NCI-H2227 (cell line): ENCODE data around the gene ADAMTS13.

Experiments
- DNase-seq: peaks from one replicate; lab custom pipeline; 2025; ENCODE audit not compliant: unreplicated experiment; lab: John Stamatoyannopoulos, UW

Gene ADAMTS13

DNA sequence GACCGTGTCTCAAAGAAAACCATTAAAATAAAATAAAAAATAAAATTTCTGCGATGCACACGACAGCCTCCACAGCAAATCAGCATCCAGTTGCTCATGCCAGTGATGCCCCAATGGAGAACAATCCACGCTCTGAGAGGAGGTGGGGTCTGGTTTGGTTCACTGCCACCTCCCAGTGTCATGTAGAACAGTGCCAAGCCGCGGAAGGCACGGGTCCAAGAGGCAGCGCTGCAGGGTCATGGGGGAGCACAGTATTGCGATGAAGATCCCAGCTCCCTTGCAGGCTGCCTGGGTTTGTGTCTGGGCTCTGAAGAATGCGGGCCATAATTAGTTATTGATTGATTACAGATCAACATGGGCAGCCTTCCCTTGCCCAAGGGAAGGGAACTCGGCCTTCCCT, 31.5 kb downstream of the ADAMTS13 start:
- DNase-seq: no peak

- no peak for DNase-seq
Observed at GRCh38 chr9:133454325-133454724, 32.2 kb downstream of the ADAMTS13 start.

DNA sequence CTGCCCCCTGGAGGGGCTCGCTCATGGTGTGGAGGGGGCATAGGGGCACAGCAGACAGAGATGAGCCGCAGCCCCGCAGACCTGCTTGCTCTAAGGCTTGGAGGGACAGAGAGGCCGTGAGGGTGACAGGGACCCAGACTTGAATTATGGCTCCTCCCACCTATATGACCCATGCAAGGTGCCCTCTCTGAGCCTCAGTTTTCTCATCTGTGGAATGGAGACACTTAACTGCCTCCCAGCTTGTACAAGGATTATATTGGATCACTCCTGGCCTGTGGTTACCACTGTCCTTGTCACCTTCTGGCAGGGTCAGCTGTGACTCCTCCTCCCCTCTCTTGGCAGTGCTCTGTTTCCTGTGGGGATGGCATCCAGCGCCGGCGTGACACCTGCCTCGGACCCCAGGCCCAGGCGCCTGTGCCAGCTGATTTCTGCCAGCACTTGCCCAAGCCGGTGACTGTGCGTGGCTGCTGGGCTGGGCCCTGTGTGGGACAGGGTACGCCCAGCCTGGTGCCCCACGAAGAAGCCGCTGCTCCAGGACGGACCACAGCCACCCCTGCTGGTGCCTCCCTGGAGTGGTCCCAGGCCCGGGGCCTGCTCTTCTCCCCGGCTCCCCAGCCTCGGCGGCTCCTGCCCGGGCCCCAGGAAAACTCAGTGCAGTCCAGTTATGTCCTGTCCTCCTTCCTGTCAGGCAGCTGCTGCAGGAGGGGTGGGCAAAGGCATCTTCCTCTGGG, 32.9 kb downstream of the ADAMTS13 start:
- DNase-seq: no peak

DNA sequence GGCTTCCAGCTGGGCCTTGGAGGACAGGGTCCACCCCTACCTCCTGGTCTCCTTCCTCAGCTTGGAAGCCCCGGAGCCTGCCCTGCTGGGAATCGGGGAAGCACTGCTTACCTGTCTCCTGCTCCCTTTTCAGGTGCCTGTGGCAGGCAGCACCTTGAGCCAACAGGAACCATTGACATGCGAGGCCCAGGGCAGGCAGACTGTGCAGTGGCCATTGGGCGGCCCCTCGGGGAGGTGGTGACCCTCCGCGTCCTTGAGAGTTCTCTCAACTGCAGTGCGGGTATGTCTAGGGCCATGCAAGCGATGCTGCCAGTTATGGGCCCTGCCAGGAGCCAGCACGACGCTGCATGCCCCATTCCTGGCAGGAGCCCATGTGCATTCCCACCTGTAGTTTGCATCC, 33.8 kb downstream of the ADAMTS13 start:
- no peak for DNase-seq

GRCh38 chr9:133456409-133456808, 34.2 kb downstream of the ADAMTS13 start:
- no peak for DNase-seq

- DNase-seq: no peak
Observed at GRCh38 chr9:133457233-133457632, 35.1 kb downstream of the ADAMTS13 start.

- no peak for DNase-seq
Observed at GRCh38 chr9:133457748-133458147, 35.6 kb downstream of the ADAMTS13 start.

GRCh38 chr9:133458643-133459312, 36.6 kb downstream of the ADAMTS13 start:
- peak; percentile 17 for DNase-seq

DNA sequence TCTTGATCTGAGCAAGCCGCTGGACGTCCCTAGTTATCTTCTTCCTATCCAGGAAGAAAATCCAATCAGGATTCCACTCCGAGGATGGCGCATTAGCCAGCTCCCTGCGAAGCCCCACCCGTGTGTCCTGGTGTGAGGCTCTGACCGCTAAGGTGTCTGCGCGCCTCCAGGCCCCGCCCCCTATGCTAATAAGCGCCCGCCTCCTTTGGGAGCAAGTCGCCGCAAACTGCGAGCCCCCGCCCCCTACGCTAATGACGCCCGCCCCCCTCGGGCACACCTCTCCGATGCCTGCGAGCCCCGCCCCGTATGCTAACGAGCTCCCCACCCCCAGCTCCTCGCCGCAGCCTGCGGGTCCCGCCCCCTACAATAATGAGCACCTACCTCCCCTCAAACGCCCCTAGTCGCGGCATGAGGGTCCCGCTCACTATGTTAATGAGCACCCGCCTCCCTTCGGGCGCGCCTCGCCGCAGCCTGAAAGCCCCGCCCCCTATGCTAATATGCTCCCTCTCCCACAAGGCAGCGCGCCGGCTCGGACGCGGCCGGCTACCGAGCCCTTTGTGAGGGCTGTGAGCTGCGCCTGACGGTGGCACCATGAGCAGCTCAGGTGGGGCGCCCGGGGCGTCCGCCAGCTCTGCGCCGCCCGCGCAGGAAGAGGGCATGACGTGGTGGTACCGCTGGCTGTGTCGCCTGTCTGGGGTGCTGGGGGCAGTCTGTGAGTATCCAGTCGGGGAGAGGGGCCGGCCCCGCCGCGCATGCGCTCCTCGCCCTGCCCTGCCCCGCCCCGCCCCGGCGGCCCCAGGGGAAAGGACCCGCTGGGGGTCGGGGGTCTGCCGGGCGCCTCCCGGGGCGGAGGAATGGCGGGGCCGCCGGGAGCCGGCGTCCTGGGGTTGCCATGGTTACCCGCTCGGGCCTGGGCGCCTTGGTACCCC, 37.6 kb downstream of the ADAMTS13 start, which contains the start of gene CACFD1:
Gene CACFD1, plus strand, starts transcription at position 503 of the 929 bp plus-strand sequence. Its CDS starts 89 bp downstream, at position 592.
- DNase-seq: peak; percentile 99

- peak; percentile 66 for DNase-seq
Observed at GRCh38 chr9:133460405-133461175, 38.4 kb downstream of the ADAMTS13 start.

GRCh38 chr9:133461975-133462374, 39.8 kb downstream of the ADAMTS13 start:
- no peak for DNase-seq

DNA sequence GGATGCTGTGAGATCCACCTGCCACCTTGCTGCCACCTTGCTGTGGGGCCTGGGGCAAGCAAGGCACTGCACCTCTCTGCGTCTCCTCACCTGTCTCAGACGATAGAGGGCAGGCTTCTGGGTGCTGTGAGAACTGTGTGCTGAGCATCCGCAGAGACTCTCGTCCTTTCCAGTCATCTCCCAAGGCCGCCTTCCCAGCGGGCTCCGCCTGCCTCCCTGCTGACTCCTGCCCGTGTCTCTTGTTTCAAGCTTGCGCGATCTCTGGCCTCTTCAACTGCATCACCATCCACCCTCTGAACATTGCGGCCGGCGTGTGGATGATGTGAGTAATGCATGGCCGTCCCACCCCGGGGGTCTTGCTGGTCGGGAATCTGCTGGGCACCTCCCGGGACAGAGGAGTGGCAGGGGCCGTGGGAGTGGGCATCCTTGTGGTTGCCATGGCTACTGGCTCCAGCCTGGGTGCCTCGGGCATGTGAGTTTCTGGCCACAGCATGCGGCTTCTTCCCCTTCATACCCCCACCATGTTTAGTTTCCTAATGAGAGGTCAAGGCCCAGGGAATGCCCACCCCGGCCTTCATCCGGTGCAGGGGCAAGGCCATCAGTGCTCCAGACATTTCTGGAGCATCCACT, 41.2 kb downstream of the ADAMTS13 start:
- peak; percentile 12 for DNase-seq

GRCh38 chr9:133463864-133464615, 41.9 kb downstream of the ADAMTS13 start:
- DNase-seq: no peak

DNA sequence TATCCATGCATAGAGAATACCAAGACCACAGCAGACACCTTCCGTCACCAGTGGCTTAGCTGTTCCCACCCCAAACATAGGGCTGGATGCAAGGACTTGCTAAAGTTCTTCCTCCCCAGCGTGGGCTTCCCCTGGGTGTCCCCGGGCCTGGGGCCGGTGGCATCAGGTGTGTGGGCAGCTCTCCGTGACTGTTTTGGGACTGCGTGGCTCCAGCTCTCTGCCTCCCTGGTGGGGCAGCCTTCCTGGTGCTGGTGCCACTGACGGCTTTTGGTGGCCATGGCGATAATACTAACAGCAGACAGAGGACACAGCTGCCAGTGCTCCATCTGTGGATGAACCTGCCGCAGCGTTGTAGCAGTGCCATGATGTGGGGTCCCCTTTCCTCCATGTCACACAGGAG, 42.5 kb downstream of the ADAMTS13 start:
- no peak for DNase-seq

DNA sequence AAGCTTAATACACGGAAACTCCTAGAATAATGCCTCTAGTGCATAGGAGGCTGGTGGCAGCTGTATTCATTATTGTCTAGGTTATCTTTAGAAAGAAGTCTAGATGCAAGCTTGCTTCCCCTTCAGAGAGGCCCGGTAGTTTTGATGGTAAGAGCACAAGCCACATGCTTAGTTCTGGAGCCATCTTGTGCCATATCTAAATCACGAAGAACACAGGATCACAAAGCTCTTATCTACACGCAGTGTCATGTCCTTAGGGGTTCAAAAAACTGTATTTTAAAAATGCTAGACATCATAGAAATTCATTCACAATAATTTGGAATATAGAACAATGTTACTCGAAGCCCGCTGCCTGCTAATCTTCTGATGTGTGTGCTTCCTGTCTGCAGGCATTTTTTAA, 43.8 kb downstream of the ADAMTS13 start:
- DNase-seq: no peak

DNA sequence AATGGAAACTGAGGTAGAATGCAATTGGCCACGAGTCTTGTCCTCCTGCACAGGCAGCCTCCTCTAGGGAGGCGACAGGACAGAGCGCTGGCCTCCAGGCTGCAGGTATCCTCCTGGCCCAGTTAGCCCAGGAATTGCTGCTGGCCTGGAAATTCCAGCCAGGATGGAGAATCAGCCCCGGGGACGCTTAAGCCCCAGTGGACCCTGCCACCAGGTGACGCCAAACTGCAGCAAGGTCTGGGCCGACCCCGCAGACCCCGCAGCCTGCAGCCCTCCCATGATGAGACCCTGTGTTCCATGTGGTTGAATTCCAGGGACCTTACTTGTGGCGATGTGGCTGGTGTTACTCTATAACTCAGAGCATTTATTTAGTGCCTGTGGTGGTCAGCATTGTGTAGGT, 44.9 kb downstream of the ADAMTS13 start:
- DNase-seq: no peak

DNA sequence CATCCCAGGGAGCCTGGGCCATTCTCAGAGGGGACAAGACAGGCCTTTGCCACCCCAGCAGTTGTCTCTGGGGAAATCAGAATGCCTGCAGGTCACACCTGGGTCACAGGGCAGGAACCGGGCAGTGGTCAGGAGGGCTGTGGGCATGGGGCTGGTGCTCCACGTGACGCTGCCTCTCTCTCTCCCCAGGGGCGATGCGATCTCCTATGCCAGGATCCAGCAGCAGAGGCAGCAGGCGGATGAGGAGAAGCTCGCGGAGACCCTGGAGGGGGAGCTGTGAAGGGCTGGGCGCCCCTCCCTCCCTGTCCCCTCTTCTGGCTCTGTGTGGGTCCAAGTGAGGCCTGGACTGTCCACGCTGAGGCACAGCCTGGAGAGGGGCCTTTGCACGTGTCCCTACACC, 46.2 kb downstream of the ADAMTS13 start:
- DNase-seq: no peak

DNA sequence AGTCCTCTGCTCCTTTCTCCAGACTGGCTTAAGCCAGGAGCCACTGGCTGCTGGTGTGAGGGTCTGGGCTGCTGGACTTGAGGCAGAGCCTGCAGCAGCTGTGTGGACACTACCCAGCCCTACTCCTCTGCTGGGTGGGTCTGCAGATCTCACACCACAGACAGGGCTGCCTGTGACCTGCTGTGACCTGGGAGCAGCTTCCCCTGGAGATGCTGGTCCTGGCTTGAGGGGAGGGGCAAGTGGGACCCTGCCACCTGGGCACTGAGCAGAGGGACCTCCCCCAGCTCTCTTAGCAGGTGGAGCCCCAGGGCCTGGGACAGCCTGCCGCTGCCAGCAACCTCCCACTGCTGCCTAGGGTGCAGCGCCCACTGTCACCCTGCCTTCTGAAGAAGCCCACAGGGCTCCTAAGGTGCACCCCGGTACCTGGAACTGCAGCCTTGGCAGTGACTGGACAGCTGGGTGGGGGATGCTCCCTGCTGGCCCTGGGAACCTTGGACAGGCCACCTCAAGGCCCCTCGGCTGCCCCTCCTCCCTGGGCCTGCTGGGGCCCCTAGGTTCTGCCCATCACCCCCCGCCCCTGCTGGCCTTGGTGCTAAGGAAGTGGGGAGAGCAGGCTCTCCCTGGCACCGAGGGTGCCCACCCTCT, 46.7 kb downstream of the ADAMTS13 start:
- no peak for DNase-seq

GRCh38 chr9:133470427-133470924, 48.3 kb downstream of the ADAMTS13 start:
- no peak for DNase-seq
